ENCODE results near the gene TMEM163.
A peak's percentile ranks its signal among the peaks of the same experiment; 100 is the strongest.
"Not testable (repeated sequence)": the region's sequence is repeated elsewhere in the genome, so short reads cannot be mapped to it uniquely, and the experiment has no call there.

Gene TMEM163

GRCh38 chr2:134491022-134491421 lies 227.8 kb downstream of the TMEM163 start:
- DNase-seq (ENCODE audit: low read depth in 3 of 3), result no peak

- no peak for DNase-seq (ENCODE audit: low read depth in 3 of 3)
Observed at GRCh38 chr2:134490559-134490958, 228.2 kb downstream of the TMEM163 start.

- DNase-seq (ENCODE audit: low read depth in 3 of 3), result no peak
Observed at GRCh38 chr2:134489732-134490384, 228.9 kb downstream of the TMEM163 start.

GRCh38 chr2:134482766-134483340 lies 235.9 kb downstream of the TMEM163 start:
- no peak for DNase-seq (ENCODE audit: low read depth in 3 of 3)

GRCh38 chr2:134482131-134482723 lies 236.6 kb downstream of the TMEM163 start:
- DNase-seq (ENCODE audit: low read depth in 3 of 3), result no peak

GRCh38 chr2:134479696-134480330 lies 239.0 kb downstream of the TMEM163 start:
- no peak for DNase-seq (ENCODE audit: low read depth in 3 of 3)

GRCh38 chr2:134476982-134477381 lies 241.8 kb downstream of the TMEM163 start:
- not testable (repeated sequence) for DNase-seq (ENCODE audit: low read depth in 3 of 3)

GRCh38 chr2:134470561-134471168 lies 248.1 kb downstream of the TMEM163 start:
- DNase-seq (ENCODE audit: low read depth in 3 of 3), result no peak

- no peak for DNase-seq (ENCODE audit: low read depth in 3 of 3)
Observed at GRCh38 chr2:134469516-134470115, 249.2 kb downstream of the TMEM163 start.

GRCh38 chr2:134468776-134469175 lies 250.0 kb downstream of the TMEM163 start:
- DNase-seq (ENCODE audit: low read depth in 3 of 3), result no peak

- DNase-seq (ENCODE audit: low read depth in 3 of 3), result no peak
Observed at GRCh38 chr2:134468164-134468563, 250.6 kb downstream of the TMEM163 start.

- no peak for DNase-seq (ENCODE audit: low read depth in 3 of 3)
Observed at GRCh38 chr2:134466141-134466540, 252.7 kb downstream of the TMEM163 start.

GRCh38 chr2:134465228-134466105 lies 253.3 kb downstream of the TMEM163 start:
- no peak for DNase-seq (ENCODE audit: low read depth in 3 of 3)

GRCh38 chr2:134463699-134464022 lies 255.1 kb downstream of the TMEM163 start:
- no peak for DNase-seq (ENCODE audit: low read depth in 3 of 3)

- no peak for DNase-seq (ENCODE audit: low read depth in 3 of 3)
Observed at GRCh38 chr2:134462791-134463698, 255.8 kb downstream of the TMEM163 start.

GRCh38 chr2:134462275-134462674 lies 256.5 kb downstream of the TMEM163 start:
- no peak for DNase-seq (ENCODE audit: low read depth in 3 of 3)

- DNase-seq (ENCODE audit: low read depth in 3 of 3), result no peak
Observed at GRCh38 chr2:134461511-134461910, 257.3 kb downstream of the TMEM163 start.

GRCh38 chr2:134460583-134460998 lies 258.2 kb downstream of the TMEM163 start:
- peak in 1 of 3 donors; percentile 3 for DNase-seq (ENCODE audit: low read depth in 3 of 3)

- DNase-seq (ENCODE audit: low read depth in 3 of 3), result no peak
Observed at GRCh38 chr2:134459706-134460406, 258.9 kb downstream of the TMEM163 start.

All from stimulated activated CD4-positive, alpha-beta T cell treated with anti-CD3 and anti-CD28 coated beads, TNF-alpha, amount 100 ng/mL, for 48 hours (primary cell).